Astrocyte (in vitro differentiated cells and primary cell): Measurements from ENCODE around the gene IL17RE. TPM values are rescaled to one million over a fixed set of nuclear protein-coding genes. Genes with fewer than 3 reads are reported as not detected.

ENCODE experiments used
- DNase-seq: peaks from one replicate; pipeline ENCODE4 v3.0.0-alpha.2; 2010; ENCODE audit warnings: low read depth
- FAIRE-seq: peaks from 2 replicates; lab custom pipeline; 2011; peaks lifted over from hg19 to GRCh38; lab: Jason Lieb, UNC
- H2AFZ ChIP-seq: 2 replicates; pipeline ENCODE4 v1.6.0; 2012; ENCODE audit warnings: low read depth, low read length, inconsistent platforms
- H3K27ac ChIP-seq: 2 replicates; pipeline ENCODE4 v1.5.1; 2011; ENCODE audit warnings: low read depth, low read length, inconsistent platforms
- H3K27me3 ChIP-seq: 2 replicates; pipeline ENCODE4 v1.6.0; 2011; ENCODE audit warnings: low read length, inconsistent platforms; ENCODE audit not compliant: insufficient read depth
- H3K36me3 ChIP-seq: 2 replicates; pipeline ENCODE4 v1.5.1; 2011; ENCODE audit warnings: low read length, inconsistent platforms; ENCODE audit not compliant: insufficient read depth
- H3K4me1 ChIP-seq: 2 replicates; pipeline ENCODE4 v1.5.1; 2011; ENCODE audit warnings: low read length, inconsistent platforms; ENCODE audit not compliant: insufficient read depth
- H3K4me2 ChIP-seq: 2 replicates; pipeline ENCODE4 v1.6.0; 2012; ENCODE audit warnings: low read length, inconsistent platforms
- H3K4me3 ChIP-seq: 2 replicates; pipeline ENCODE4 v1.5.1; 2011; ENCODE audit warnings: low read depth, mild to moderate bottlenecking, low read length, inconsistent platforms; ENCODE audit not compliant: insufficient read depth
- H3K79me2 ChIP-seq: 2 replicates; pipeline ENCODE4 v1.6.0; 2012; ENCODE audit warnings: mild to moderate bottlenecking, low read length, inconsistent platforms; ENCODE audit not compliant: insufficient read depth
- H3K9ac ChIP-seq: 2 replicates; pipeline ENCODE4 v1.6.0; 2012; ENCODE audit warnings: mild to moderate bottlenecking, low read length, inconsistent platforms
- H3K9me3 ChIP-seq: 2 replicates; pipeline ENCODE4 v1.5.1; 2012; ENCODE audit warnings: low read depth, mild to moderate bottlenecking, low read length, inconsistent platforms; ENCODE audit not compliant: insufficient read depth
- H4K20me1 ChIP-seq: 2 replicates; pipeline ENCODE4 v1.6.0; 2012; ENCODE audit warnings: low read length, inconsistent platforms; ENCODE audit not compliant: insufficient read depth
- H3K27ac Mint-ChIP-seq: one replicate; pipeline ENCODE4 v1.8.0; 2021; ENCODE audit warnings: mild to moderate bottlenecking, mixed read lengths; ENCODE audit not compliant: unreplicated experiment
- H3K27me3 Mint-ChIP-seq: one replicate; pipeline ENCODE4 v1.8.0; 2021; ENCODE audit warnings: low read depth, mixed read lengths; ENCODE audit not compliant: unreplicated experiment
- H3K36me3 Mint-ChIP-seq: one replicate; pipeline ENCODE4 v1.8.0; 2021; ENCODE audit warnings: low read depth, mixed read lengths; ENCODE audit not compliant: unreplicated experiment
- H3K4me1 Mint-ChIP-seq: one replicate; pipeline ENCODE4 v1.8.0; 2021; ENCODE audit warnings: low read depth, mixed read lengths; ENCODE audit not compliant: unreplicated experiment
- H3K4me3 Mint-ChIP-seq: one replicate; pipeline ENCODE4 v1.8.0; 2021; ENCODE audit warnings: mild to moderate bottlenecking, moderate library complexity, mixed read lengths; ENCODE audit not compliant: unreplicated experiment
- H3K9me3 Mint-ChIP-seq: one replicate; pipeline ENCODE4 v1.8.0; 2021; ENCODE audit warnings: mild to moderate bottlenecking, mixed read lengths; ENCODE audit not compliant: unreplicated experiment
- EZH2 ChIP-seq: IDR thresholded peaks from 2 replicates; pipeline ENCODE4 v1.6.1; 2012; ENCODE audit warnings: mild to moderate bottlenecking, low read length, inconsistent platforms; ENCODE audit not compliant: insufficient read depth
- total RNA-seq: library from RNA; stranded (reverse); gene quantifications from 2 replicates; pipeline ENCODE4 v1.2.1, GENCODE V29; 2021
- TF ChIP-seq, protein P1 (sequence below): IDR thresholded peaks from 2 replicates; pipeline ENCODE4 v1.5.1; 2011; ENCODE audit warnings: low read depth, mild to moderate bottlenecking, inconsistent platforms, low read length, moderate library complexity; ENCODE audit not compliant: insufficient read depth

IL17RE gene
- total RNA-seq, 1 donor from 2014 or later, result 4.6 TPM

- peaks cover 5% of the 10 kb centered on the region for H3K36me3 Mint-ChIP-seq
- TF ChIP-seq EZH2, result no peak
- TF ChIP-seq, protein P1, sequence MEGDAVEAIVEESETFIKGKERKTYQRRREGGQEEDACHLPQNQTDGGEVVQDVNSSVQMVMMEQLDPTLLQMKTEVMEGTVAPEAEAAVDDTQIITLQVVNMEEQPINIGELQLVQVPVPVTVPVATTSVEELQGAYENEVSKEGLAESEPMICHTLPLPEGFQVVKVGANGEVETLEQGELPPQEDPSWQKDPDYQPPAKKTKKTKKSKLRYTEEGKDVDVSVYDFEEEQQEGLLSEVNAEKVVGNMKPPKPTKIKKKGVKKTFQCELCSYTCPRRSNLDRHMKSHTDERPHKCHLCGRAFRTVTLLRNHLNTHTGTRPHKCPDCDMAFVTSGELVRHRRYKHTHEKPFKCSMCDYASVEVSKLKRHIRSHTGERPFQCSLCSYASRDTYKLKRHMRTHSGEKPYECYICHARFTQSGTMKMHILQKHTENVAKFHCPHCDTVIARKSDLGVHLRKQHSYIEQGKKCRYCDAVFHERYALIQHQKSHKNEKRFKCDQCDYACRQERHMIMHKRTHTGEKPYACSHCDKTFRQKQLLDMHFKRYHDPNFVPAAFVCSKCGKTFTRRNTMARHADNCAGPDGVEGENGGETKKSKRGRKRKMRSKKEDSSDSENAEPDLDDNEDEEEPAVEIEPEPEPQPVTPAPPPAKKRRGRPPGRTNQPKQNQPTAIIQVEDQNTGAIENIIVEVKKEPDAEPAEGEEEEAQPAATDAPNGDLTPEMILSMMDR, result no peak
- DNase-seq (no peak), FAIRE-seq (no peak)
- H3K9me3 Mint-ChIP-seq, result no peaks in the 10 kb centered on the region
- no peak overlapping the region for H3K27ac Mint-ChIP-seq
- Histone ChIP-seq H3K27ac (no peak overlapping the region), H3K4me1 (peaks cover 11% of the 10 kb centered on the region), H3K9ac (no peak overlapping the region), H3K4me2 (no peak overlapping the region), H3K79me2 (no peaks in the 10 kb centered on the region), H3K36me3 (no peaks in the 10 kb centered on the region), H4K20me1 (no peaks in the 10 kb centered on the region), H3K9me3 (no peaks in the 10 kb centered on the region), H3K27me3 (no peaks in the 10 kb centered on the region), H2AFZ (no peak overlapping the region), H3K4me3 (no peak overlapping the region)
- no peak overlapping the region for H3K4me3 Mint-ChIP-seq
- no peaks in the 10 kb centered on the region for H3K4me1 Mint-ChIP-seq
- H3K27me3 Mint-ChIP-seq, result peaks cover 18% of the 10 kb centered on the region
Measured at GRCh38 chr3:9949626-9950025, 47.0 kb downstream of the IL17RE start.

GRCh38 chr3:9951126-9951525 is 48.5 kb downstream of the IL17RE start:
- no peaks in the 10 kb centered on the region for H3K36me3 ChIP-seq
- Mint-ChIP-seq H3K27ac (no peak overlapping the region), H3K27me3 (peaks cover 22% of the 10 kb centered on the region), H3K4me3 (peak overlapping the region; percentile 76), H3K9me3 (no peaks in the 10 kb centered on the region), H3K4me1 (no peaks in the 10 kb centered on the region), H3K36me3 (peaks cover 5% of the 10 kb centered on the region)
- no peaks in the 10 kb centered on the region for H3K79me2 ChIP-seq
- no peak for DNase-seq
- FAIRE-seq, result no peak
- H2AFZ ChIP-seq, result no peak overlapping the region
- no peaks in the 10 kb centered on the region for H3K27me3 ChIP-seq
- H3K9me3 ChIP-seq, result no peaks in the 10 kb centered on the region
- H3K9ac ChIP-seq, result no peak overlapping the region
- peaks cover 11% of the 10 kb centered on the region for H3K4me1 ChIP-seq
- H3K4me3 ChIP-seq, result no peak overlapping the region
- no peak overlapping the region for H3K27ac ChIP-seq
- no peak for TF ChIP-seq EZH2
- TF ChIP-seq, protein P1, result no peak
- no peaks in the 10 kb centered on the region for H4K20me1 ChIP-seq
- peak overlapping the region; percentile 89 for H3K4me2 ChIP-seq

GRCh38 chr3:9951598-9951961 is 48.9 kb downstream of the IL17RE start:
- Histone ChIP-seq H3K9ac (peak overlapping the region; percentile 56), H3K9me3 (no peaks in the 10 kb centered on the region), H3K27ac (no peak overlapping the region), H4K20me1 (no peaks in the 10 kb centered on the region), H3K79me2 (no peaks in the 10 kb centered on the region), H3K27me3 (no peaks in the 10 kb centered on the region), H2AFZ (peak overlapping the region; percentile 77), H3K4me3 (peak overlapping the region; percentile 66), H3K4me2 (peak overlapping the region; percentile 89), H3K36me3 (no peaks in the 10 kb centered on the region), H3K4me1 (peaks cover 11% of the 10 kb centered on the region)
- Mint-ChIP-seq H3K27me3 (peaks cover 22% of the 10 kb centered on the region), H3K36me3 (peaks cover 5% of the 10 kb centered on the region), H3K27ac (no peak overlapping the region), H3K4me3 (peak overlapping the region; percentile 76), H3K9me3 (no peaks in the 10 kb centered on the region), H3K4me1 (no peaks in the 10 kb centered on the region)
- FAIRE-seq, result no peak
- DNase-seq, result no peak
- TF ChIP-seq, protein P1, result no peak
- TF ChIP-seq EZH2, result no peak
